ENCODE results near the gene OR4D1.

Gene OR4D1

DNA sequence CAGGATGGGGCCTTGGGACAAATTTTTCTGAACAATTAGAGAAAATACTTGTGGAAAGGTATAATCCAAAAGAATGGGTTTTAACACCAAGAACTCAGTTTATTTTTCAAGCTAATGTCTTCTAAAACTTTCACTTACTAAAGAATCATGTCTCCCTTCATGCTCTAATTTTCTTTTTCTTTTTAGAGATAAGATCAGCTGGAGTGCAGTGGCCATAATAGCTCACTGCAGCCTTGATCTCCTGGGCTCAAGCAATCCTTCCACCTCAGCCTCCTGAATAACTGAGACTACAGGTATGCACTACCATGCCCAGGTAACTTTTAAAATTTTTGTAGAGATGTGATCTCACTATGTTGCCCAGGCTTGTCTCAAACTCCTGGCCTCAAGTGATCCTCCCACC is 5.5 kb downstream of the OR4D1 start:
- no peak for DNase-seq (ENCODE audit: low spot score)

DNA sequence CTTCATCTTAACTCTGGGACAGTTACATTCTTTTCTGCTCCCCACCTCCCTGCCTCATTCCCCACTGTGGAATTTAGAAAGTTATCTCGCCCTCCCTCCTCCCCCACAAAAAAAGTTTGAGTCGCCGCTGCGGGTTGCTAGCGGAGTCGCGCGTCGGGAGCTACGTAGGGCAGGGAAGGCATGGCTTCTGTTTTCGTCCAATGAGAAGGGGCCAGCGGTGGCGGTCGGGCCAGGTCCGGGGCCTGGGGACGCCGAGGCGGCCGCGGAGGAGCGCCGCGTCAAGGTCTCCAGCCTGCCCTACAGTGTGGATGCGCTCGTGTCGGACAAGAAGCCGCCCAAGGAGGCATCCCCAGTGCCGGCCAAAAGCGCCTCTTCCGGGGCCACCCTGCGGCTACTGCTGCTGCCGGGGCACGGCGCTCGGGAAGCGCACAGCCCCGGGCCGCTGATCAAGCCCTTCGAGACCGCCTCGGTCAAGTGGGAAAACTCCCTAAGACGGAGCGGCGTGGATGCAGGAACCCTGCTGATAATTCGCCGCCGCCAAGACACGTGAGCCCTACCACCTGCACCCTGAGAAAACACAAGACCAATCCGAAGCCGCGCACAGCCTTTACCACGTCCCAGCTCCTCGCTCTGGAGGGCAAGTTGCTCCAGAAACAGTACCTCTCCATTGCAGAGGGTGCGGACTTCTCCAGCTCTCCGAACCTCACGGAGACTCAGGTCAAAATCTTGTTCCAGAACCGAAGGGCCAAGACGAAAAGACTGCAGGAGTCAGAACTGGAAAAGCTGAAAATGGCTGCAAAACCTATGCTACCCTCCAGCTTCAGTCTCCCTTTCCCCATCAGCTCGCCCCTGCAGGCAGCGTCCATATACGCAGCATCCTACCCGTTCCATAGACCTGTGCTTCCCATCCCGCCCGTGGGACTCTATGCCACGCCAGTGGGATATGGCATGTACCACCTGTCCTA is 8.9 kb downstream of the OR4D1 start:
- DNase-seq (ENCODE audit: low spot score): peak; percentile 53

DNA sequence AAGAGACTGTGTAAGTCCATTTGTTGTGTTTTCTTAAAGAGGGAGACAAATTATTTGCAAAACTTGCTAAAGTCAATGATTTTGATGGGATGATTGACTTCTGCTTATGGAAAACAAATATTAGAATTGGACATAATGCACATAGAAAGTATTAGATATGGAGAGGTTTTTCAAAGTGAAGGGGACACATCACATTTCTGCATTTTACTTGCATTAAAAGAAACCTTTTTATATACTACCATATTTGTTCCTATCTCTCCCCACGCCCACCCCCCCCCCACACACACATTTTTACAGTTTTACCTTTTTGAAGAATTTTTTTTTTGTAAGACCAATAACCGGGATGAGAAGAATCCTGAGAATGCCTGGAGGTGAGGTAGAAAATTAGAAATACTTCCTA is 10.0 kb downstream of the OR4D1 start:
- no peak for DNase-seq (ENCODE audit: low spot score)

DNA sequence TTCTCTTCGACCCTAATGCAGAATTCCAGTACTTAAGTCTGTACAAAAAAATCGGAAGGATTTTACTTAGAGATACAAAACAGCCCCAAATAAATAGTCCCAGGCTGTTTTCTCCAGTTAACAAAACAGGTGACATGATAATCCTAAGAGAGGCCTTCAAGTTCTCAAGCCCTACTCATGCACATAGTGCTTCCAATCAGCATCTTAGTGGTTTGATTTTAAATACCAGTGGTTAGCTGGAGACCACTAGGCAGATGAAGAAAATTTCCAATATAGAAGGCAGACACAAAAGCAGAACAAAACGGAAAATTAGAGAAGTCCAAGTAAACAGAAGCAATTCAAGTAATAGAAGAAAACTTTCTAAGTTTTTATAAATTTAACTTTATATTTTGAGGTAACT is 13.4 kb downstream of the OR4D1 start:
- no peak for DNase-seq (ENCODE audit: low spot score)

DNA sequence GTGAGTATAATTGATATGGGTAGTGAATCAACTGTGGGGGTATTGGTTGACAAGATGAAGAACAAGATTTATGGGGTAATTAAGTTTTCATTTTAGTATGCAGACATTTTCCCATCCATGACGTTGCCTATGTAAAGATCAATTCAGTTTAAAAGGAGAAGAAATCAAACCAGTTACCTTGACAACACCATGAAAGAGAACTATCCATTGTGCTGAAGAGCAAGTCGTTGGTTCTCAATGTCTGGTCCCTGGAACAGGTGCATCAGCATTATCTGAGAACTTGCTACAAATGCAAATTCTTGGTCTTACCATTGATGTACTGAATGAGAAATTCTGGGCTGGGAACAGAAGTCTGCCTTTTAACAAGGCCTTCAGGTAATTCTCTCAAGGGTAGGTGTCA is 17.8 kb downstream of the OR4D1 start:
- no peak for DNase-seq (ENCODE audit: low spot score)

DNA sequence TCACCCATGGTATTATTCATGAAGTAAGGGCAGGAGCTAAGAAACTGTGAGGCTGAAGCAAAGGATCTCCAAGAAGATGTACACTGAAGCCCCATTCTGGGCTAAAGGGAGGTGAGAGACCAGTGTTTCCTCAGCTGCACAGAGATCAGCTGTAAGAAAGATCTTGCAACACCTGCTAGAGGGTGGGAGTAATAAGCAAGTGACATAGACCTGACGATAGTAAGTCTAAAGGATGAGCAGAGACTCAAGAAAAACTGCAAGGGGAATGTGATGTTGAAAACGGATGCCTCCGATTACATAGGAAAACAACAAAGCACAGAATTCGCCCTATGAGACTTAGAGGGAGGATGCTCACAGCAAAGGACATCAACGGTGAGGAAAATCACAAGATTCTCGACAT is 18.5 kb downstream of the OR4D1 start, which contains the start of gene OR4D2:
OR4D2 (plus strand) TSS at position 301 of the 400 bp plus-strand sequence. CDS start 2,674 bp downstream, outside the sequence.
- DNase-seq (ENCODE audit: low spot score): no peak

DNA sequence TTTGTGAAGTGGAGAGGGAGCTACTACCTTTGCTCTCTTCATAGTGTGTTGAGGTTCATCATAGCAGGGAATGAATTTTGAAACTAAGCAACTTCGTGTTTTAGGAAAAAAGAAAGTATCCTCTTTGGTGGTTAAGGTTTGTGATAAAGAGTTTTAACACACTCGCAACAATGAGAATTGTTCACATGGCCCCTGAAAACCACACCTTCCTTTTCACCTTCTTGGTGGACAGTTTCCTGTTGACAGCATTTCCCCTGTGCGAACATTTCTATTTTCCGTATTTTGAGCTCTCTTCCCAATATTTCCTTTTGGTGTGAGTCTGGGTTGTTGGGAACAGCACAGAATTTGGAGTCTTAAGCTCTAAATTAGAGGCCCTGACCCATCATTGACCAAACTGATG is 22.4 kb downstream of the OR4D1 start:
- DNase-seq (ENCODE audit: low spot score): peak; percentile 11

DNA sequence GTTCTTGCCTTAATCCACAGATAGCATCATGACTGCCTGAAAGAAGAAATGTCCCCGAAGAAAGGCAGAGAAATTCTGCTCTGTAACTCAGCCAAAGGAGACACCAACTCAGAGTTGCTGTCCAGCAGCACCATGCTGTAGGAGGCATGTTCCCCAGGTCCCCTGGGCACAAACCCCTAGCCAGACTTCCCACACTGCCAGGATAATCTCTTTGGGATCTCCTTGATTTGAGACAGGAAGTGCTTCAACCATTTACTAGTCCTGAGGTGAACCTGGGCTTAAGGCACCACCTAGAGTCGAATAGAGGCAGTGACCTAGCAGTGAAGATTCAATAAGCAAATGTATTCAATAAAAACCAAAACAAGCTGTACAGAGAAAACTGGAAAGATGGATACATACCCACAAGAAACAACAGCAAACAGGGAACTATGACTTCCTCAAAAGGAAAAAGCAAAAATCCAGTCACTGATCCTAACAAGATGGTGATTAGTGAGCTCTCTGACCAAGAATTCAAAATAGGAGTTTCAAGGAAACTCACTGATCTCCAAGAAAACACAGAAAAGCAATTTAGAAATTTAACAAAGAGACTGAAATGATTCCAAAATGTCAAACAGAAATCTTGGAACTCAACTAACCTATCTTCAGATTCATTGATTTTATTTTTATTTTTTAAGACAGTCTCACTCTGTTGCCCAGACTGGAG is 24.3 kb downstream of the OR4D1 start:
- DNase-seq (ENCODE audit: low spot score): peak; percentile 72

DNA sequence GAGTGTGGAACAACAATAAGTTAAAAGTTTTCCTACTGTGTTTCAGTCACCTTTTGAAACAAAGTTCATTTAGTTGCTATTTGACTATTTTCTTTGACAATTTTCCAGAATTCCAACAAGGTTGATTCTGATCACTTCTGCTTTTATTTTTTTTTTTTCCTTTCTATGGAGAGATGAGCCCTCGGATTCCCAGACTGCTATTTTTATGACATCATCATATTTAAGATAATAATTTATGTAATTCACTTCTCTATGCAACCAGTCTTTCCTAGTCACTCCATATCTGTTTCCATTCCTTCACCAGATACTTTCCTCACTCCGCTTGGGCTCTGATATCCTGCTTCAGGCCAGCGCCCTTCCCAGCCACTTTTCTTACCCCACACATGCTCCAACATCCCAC is 26.7 kb downstream of the OR4D1 start:
- DNase-seq (ENCODE audit: low spot score): no peak

DNA sequence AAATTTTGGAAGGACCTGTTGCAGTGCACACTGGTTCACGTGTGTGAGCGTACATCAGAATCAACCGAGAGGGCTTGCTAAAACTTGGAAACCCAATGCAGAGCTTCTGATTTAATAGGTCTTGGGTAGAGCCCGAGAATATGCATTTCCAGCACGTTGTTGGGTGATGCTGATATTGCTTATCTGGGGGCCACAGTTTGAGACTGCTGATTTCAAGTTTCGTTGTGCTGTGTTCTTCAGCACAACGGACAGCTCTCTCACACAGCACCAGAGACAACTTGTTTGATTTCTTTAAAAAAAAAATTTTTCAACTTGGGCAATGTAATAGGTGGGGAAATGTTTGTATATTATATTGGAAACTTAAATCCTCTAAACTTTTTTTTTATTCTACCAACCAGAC is 28.0 kb downstream of the OR4D1 start:
- DNase-seq (ENCODE audit: low spot score): no peak

DNA sequence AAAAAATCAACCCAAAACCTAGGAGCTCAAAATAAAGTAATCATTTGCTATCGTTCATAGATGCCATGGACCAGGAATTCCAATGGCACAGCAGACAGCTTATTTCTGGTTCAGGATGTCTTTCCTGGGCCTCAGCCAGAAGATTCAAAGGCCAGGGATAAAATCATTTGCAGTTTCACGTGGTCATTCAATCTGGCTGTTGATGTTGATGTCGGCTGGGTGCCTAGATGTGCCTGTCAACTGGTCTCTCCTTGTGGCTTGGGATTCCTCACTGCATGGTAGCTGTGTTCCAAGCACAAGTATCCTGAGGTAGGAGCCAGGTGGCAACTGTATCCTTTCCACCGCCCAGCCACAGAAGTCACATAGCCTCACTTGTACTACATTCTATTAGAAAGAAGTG is 33.6 kb downstream of the OR4D1 start:
- DNase-seq (ENCODE audit: low spot score): no peak

DNA sequence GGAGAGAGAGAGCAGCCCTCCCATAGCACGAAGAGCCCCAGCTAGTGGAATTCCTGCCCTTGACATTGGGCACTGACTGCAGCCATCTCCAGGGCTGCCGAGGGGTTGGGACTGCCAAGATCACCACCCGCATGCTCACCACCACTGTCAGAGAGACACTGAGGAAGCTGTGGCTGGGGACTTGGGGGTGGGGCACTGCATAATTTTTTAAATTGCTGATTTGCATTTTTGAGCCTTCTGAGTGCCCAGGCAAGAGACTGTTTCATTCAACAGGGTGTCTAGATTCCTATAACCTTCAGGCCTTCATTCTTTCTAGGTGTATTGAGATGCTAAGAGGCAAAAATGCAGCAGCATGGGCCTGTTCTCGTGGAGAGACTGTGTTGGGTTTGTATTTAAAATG is 35.3 kb downstream of the OR4D1 start:
- DNase-seq (ENCODE audit: low spot score): no peak

DNA sequence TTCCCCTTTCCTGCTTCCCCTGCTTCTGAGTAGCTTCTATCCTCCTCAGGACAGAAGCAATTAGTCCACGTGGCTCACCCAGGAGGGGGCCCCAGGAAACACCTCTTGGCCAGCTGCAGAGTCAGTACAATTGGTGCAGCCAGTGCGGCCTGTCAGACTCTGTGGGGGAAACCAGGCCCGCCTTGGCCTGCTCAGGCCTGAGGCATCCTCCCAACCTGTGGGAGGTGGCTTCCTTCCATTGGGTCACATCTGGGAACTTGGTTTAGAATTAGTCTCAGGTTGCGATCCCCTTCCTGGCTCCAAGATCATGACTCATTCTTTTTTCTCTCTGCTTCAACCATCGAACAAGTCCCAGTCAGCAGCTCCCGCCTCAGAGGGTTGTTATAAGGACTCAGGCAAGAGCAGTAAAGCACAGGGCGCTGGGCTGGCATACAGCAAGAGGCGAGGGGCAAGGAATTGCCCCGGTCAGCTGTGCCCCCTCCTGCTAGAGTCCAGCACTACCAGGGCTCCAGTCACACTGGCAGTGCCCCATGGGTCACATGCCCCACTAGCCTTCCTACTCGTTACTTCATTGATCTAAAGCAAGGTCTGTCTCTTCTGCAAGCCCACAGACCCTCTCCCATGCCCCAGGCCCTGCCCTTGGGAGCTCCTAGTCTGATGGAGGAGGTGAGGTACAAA is 36.3 kb downstream of the OR4D1 start:
- DNase-seq (ENCODE audit: low spot score): no peak

DNA sequence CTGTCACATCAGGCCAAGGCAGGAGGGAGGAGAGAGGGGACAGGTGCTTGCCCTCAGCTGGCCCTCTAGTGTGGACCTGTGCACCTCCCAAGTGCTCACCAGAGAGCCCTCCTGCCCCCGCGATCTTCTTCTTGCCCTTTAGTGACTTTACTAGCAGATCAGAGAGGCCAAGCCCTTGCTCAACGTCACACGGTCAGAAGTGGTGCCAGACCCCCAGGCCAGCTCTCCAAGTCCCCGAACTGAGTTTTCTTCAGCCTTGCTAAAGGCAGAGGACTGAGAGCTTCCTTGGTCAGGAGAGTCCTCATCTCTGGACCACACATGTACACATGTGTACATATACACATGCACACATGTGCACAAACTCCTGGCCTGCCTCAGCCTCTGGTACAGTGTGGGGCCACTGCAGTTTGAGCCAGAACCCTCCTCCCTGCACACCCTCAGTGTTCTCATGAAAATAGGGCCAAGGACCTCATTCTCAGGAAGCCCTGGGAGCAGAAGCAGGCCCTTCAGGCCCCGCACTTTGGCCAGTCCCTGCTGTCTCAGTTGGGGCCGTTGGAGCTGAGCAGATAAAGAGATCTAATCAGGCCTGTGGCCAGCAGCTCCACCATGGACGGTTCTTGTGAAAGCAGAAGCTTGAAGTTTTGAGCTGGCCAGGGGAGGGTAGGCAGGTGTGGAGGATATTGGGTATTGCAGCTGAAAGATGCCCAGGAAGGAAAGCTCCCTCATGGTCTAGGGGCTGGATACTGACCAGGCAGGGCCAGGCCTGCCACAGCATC is 37.0 kb downstream of the OR4D1 start:
- no peak for DNase-seq (ENCODE audit: low spot score)

DNA sequence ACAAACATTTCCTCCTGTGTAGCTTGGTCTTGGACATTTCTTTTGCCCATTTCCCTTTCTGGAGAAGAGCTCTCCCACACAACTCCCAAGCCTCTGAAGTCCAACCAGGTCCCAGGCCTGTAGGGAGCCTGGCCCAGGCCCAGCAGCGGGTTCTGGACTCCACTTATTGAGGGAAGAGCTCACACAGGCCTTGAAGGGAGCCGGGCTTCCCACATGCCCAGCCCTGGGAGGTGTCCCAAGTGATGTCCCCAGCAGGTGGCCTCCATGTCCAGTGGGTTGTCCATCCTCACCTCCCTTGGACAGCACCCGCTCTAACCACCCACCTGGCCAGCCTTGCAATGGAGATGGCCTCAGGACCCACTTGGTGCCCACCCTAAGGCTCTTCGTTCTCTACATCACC is 38.4 kb downstream of the OR4D1 start:
- DNase-seq (ENCODE audit: low spot score): no peak

DNA sequence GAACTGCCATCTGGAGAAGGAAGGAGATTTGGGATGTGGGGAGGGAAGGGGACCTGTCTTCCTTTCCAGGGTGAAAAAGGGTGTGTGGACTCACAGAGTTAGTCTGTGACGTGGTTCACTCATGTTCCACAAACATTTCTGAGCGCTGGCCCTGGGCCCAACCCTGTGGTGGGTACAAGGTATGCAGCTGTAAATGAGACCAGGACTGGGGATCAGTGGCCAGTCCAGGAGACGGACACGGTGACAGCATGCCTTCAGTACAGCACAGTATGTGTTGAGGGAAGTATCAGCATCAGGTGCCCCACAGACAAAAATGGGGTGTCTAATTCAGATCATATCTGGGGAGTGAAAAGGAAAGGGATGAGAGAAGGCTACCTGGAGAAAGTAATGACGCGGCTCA is 38.9 kb downstream of the OR4D1 start:
- no peak for DNase-seq (ENCODE audit: low spot score)

DNA sequence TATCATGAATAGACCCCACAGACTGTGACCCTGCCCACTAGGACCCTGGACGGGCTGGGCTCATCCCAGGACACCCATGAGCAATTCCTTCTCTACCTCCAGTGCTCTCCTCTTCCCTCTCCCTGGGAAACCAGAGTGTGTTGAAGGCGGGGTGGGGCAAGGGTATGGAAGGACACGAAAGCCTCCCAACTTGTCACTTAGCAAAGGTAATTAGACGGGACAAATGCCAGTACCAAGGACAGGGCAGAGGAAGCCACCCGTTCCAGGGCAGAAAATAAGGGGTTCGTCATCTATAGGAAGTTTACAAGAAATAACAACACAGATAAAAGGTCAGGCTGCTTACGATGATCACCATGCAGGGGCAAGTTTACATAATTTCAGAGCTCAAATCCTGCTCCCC is 39.5 kb downstream of the OR4D1 start:
- DNase-seq (ENCODE audit: low spot score): no peak

DNA sequence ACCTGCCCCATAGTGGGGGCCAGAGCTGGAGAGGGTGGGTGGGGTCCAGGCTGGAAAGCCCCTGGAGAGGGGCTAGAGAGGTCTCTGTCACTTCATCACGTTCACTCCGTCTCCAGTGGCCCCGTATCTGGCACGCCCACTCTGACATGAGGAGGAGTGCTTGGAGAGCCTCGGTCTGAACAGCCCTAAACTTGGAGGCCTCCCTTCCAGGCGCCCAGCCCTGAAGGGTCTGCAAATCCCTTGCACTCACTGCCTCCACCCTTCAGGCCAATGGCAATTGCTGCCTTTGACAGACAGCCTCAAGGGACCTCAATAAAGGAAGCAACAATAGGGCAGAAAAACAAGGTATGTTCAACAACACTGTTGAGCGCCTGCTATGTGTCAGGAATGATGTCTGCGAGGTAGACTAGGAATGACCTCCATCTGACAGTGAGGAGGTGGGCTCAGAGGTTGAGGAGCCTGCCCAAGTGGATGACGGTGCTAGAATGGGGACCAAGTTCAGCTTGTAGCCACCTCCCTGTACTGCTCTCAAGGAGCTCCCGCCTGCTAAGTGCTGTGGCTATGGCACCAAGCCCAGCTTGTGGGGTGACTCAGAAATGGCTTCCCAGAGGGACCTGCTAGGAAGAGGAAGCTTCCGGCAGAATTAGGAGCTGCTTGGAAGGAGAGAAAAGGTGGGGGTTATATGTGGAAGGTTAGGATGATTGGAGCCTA is 41.4 kb downstream of the OR4D1 start:
- DNase-seq (ENCODE audit: low spot score): no peak

DNA sequence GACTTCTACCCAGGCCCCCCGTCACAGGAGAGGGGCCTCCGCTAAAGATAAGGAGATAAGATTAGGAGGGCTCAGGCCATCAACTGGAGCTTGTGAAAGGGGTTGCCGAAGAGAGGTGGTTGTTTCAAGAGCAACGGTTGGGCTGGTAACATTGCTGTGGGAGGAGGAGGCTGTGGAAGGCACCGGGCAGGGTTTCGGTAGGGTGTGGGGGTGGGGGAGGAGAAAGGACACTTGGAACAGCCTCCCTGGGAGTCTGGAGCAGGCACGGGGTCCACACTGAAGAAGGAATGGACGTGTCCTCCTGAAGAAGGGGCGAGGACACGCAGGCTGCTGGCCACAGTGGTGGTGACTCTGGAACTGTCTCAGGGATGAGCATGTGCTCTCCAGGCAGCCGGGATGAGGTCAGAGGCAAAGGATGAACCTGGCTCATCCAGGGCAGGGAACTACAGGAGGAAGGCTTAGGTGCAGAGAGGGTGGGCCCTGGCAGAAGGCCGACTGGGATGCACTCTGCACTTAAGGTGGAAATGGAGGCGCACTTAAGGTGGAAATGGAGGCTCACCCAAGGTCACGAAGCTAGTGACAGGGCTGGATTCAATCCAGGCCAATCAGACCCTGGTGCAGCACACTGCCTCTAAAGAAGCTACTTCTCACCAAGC is 43.2 kb downstream of the OR4D1 start:
- DNase-seq (ENCODE audit: low spot score): no peak

DNA sequence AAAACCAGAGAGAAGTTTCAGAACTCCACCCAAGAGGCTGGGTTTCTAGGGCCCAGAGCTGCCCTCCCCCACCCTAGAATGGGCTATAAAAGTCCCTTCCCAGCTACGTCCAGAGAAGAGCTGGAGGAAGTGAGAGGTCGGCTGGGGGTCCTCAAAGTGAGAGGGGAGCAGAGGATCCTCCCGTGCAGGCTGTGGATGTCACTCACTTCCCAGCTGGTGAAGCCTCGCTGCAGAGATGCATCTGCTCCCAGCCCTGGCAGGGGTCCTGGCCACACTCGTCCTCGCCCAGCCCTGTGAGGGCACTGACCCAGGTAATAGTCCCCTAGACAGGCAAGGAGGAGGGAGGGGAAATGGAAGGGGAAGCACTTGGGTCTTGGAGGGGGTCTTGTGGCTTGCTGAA is 44.4 kb downstream of the OR4D1 start, which contains the start of gene EPX:
EPX (plus strand) TSS at position 115 of the 400 bp plus-strand sequence; CDS start at position 236, 121 bp downstream.
- DNase-seq (ENCODE audit: low spot score): no peak

All from CD4-positive, alpha-beta T cell treated with Interleukin-2 at 100 ng/mL for 4 hours (primary cell).